Suprapubic skin (tissue), 3 donors: ENCODE data around the gene TANGO6.

Experiments used
- CTCF ChIP-seq, 2 donors: fragments of 200-600 bp in 1 of 2; fragments of 450-650 bp in 1 of 2; sonication (generic) in 1 of 2; IDR thresholded peaks; one replicate each; pipeline ENCODE4 v1.5.1; 2016 to 2019; ENCODE audit warnings: antibody characterized with exemption in 2 of 2, mild to moderate bottlenecking in 1 of 2, moderate library complexity in 1 of 2
- POLR2A ChIP-seq, 2 donors: fragments of 450-650 bp; IDR thresholded peaks; one replicate each; pipeline ENCODE4 v1.6.1; 2017; ENCODE audit warnings: antibody characterized with exemption in 2 of 2, mild to moderate bottlenecking in 2 of 2, moderate library complexity in 2 of 2

DNA sequence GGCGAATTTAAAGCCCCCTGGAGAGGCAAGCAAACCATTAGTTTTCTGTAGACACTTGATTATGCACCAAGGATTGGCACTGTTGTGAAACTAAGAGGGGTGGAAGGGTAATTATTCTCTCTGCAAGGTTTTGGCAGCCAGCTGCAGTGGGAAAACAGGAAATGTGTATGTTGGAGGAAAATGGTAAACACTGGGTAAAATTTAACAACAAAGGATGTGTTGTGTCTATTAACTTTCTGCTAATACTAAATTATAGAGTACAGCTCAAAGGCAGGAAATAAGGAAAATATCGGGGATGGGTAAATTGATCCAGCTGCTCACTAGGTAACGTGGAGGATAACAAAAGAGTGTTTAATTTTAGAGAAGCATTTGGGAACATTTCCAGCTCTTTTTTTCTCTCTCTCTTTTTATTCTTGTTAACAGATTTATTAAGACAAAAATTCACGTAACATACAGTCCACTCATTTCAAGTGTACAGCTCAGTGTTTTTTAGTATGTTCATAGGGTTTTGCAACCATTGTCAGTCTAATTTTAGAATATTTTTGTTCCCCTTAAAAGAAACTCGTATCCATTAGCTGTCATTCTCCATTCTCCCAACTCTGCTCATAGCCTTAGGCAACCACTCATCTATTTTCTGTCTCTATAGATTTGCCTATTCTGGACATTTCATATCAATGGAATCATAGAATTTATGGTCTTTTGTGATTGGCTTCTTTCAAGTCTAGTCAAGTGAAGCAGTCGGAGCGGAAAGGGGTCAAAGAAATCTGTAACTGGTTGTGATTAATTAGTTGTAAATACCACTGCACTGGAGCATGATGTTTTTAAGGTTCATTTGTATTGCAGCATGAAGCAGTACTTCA lies 41.8 kb downstream of the TANGO6 start:
- TF ChIP-seq CTCF (IDR thresholded peaks at IDR 0.05) (no peak), POLR2A (IDR thresholded peaks at IDR 0.05) (no peak)
